ENCODE data around the gene IKZF5. TPM values are rescaled to one million over a fixed set of nuclear protein-coding genes. Genes with fewer than 3 reads are reported as not detected.

Gene IKZF5
- total RNA-seq, 2 experiments from 2014 or later: 15.2 to 21.5 TPM

DNA sequence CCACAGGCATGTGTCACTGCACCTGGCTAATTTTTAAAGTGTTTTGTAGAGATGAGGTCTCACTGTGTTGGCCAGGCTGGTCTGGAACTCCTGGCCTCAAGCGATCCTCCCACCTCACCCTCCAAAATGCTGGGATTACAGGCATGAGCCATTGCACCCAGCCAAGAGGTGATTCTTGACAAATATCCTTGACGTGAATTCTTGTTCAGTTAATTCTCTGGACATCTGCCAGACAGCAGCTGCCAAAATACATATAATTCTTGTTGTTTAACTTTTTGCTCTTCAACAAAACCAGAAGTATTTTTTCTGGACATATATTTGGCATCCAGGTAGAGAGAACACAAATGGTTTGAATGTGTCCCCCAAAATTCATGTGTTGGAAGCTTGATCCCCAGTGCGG, 3.4 kb upstream of the IKZF5 start:
- no peak overlapping the region for H3K4me3 Mint-ChIP-seq
- CTCF ChIA-PET: interaction anchor here (1.8 kb wide), 1 partner anchor 31 kb away, joined by 5 read pairs; no protein-coding TSS in a partner anchor
- DNase-seq (no peak), ATAC-seq (no peak)
- H3K36me3 Mint-ChIP-seq (ENCODE audit: low read depth): peaks cover 14% of the 10 kb centered on the region
- H3K4me1 Mint-ChIP-seq (ENCODE audit: low read depth): peaks cover 17% of the 10 kb centered on the region
- intact Hi-C loops (cut with micrococcal nuclease): no loop called here
- no peak for TF ChIP-seq CTCF (IDR thresholded peaks at IDR 0.05)
- no peaks in the 10 kb centered on the region for H3K27me3 Mint-ChIP-seq
- H3K27ac Mint-ChIP-seq: no peak overlapping the region
- POLR2A ChIA-PET: interaction anchor here (1.4 kb wide), 1 partner anchor 138 kb away, joined by 3 read pairs; no protein-coding TSS in a partner anchor
- no peaks in the 10 kb centered on the region for H3K9me3 Mint-ChIP-seq

GRCh38 chr10:123009105-123009820, 668 bp upstream of the IKZF5 start:
- DNase-seq (peak; percentile 21), ATAC-seq (no peak)
- H3K27ac Mint-ChIP-seq: peak overlapping the region; percentile 99
- ChIA-PET CTCF (interaction anchor here (0.9 to 4.5 kb wide), 6 partner anchors 11 to 124 kb away, joined by 3 to 30 read pairs (median 6); partner anchors contain the start of gene PSTK), POLR2A (interaction anchor here (0.9 to 2.8 kb wide), 8 partner anchors 11 to 150 kb away, joined by 3 to 38 read pairs (median 5); partner anchors contain the start of genes C10orf88 and PSTK)
- intact Hi-C loops (cut with micrococcal nuclease): loop anchor here (2.0 kb wide), 1 partner anchor 54 kb away; the partner anchor contains the start of gene C10orf88
- peaks cover 33% of the 10 kb centered on the region for H3K4me1 Mint-ChIP-seq (ENCODE audit: low read depth)
- no peaks in the 10 kb centered on the region for H3K27me3 Mint-ChIP-seq
- H3K4me3 Mint-ChIP-seq: peak overlapping the region; percentile 94
- peaks cover 16% of the 10 kb centered on the region for H3K36me3 Mint-ChIP-seq (ENCODE audit: low read depth)
- no peaks in the 10 kb centered on the region for H3K9me3 Mint-ChIP-seq
- TF ChIP-seq CTCF (IDR thresholded peaks at IDR 0.05): no peak

GRCh38 chr10:123007558-123008354, 839 bp downstream of the IKZF5 start:
- peak overlapping the region; percentile 99 for H3K27ac Mint-ChIP-seq
- DNase-seq (peak; percentile 72), ATAC-seq (peak; percentile 35)
- H3K27me3 Mint-ChIP-seq: no peaks in the 10 kb centered on the region
- TF ChIP-seq CTCF (IDR thresholded peaks at IDR 0.05): no peak
- POLR2A ChIA-PET: interaction anchor here (0.8 to 2.8 kb wide), 10 partner anchors 9 to 151 kb away, joined by 3 to 38 read pairs (median 4); partner anchors contain the start of genes C10orf88 and PSTK
- no peaks in the 10 kb centered on the region for H3K9me3 Mint-ChIP-seq
- intact Hi-C loops (cut with micrococcal nuclease): loop anchor here (2.0 kb wide), 1 partner anchor 53 kb away; the partner anchor contains the start of gene C10orf88
- CTCF ChIA-PET: interaction anchor here (0.8 to 4.5 kb wide), 6 partner anchors 9 to 27 kb away, joined by 3 to 30 read pairs (median 4); partner anchors contain the start of gene PSTK
- peak overlapping the region; percentile 94 for H3K4me3 Mint-ChIP-seq
- peaks cover 15% of the 10 kb centered on the region for H3K36me3 Mint-ChIP-seq (ENCODE audit: low read depth)
- peaks cover 40% of the 10 kb centered on the region for H3K4me1 Mint-ChIP-seq (ENCODE audit: low read depth)

- DNase-seq (no peak), ATAC-seq (no peak)
- H3K27ac Mint-ChIP-seq: no peak overlapping the region
- TF ChIP-seq CTCF (IDR thresholded peaks at IDR 0.05): no peak
- no peaks in the 10 kb centered on the region for H3K27me3 Mint-ChIP-seq
- ChIA-PET POLR2A (interaction anchor here (1.5 kb wide), 1 partner anchor 20 kb away, joined by 3 read pairs; no protein-coding TSS in a partner anchor), CTCF (no interaction called here)
- H3K36me3 Mint-ChIP-seq (ENCODE audit: low read depth): peaks cover 13% of the 10 kb centered on the region
- peaks cover 48% of the 10 kb centered on the region for H3K4me1 Mint-ChIP-seq (ENCODE audit: low read depth)
- H3K9me3 Mint-ChIP-seq: no peaks in the 10 kb centered on the region
- intact Hi-C loops (cut with micrococcal nuclease): no loop called here
- H3K4me3 Mint-ChIP-seq: no peak overlapping the region
These were observed 4.3 kb downstream of the IKZF5 start for GRCh38 chr10:123004298-123004697.

All from activated CD8-positive, alpha-beta T cell treated with anti-CD3 and anti-CD28 coated beads for 36 hours (primary cell).